HG02973 (cell line): ENCODE data around the gene SEC24A.
A peak's percentile ranks its signal among the peaks of the same experiment; 100 is the strongest.
"Not testable (repeated sequence)": the region's sequence is repeated elsewhere in the genome, so short reads cannot be mapped to it uniquely, and the experiment has no call there.

Experiments
- ATAC-seq: cut with Tn5 transposase; IDR thresholded peaks from one replicate; pipeline ENCODE4 v1.9.1; 2021; ENCODE audit warnings: moderate library complexity; ENCODE audit not compliant: unreplicated experiment

The SEC24A gene

GRCh38 chr5:134648425-134649162 is at the start of gene SEC24A:
TSS of gene SEC24A (plus strand) at chr5:134648785. CDS start at chr5:134649077, 292 bp downstream.
- ATAC-seq: peak; percentile 77

- ATAC-seq: not testable (repeated sequence)
Observed at GRCh38 chr5:134599820-134600219, 48.8 kb upstream of the SEC24A start.

GRCh38 chr5:134600600-134600999 is 48.0 kb upstream of the SEC24A start:
- ATAC-seq: no peak

- ATAC-seq: no peak
Observed at GRCh38 chr5:134603059-134603458, 45.5 kb upstream of the SEC24A start.

- ATAC-seq: no peak
Observed at GRCh38 chr5:134604908-134605307, 43.7 kb upstream of the SEC24A start.

- no peak for ATAC-seq
Observed at GRCh38 chr5:134606726-134607125, 41.9 kb upstream of the SEC24A start.

GRCh38 chr5:134608555-134608954 is 40.0 kb upstream of the SEC24A start:
- no peak for ATAC-seq

- ATAC-seq: peak; percentile 50
Observed at GRCh38 chr5:134609232-134609851, 39.2 kb upstream of the SEC24A start.

GRCh38 chr5:134610725-134611124 is 37.9 kb upstream of the SEC24A start:
- ATAC-seq: no peak

- no peak for ATAC-seq
Observed at GRCh38 chr5:134611515-134611914, 37.1 kb upstream of the SEC24A start.

- no peak for ATAC-seq
Observed at GRCh38 chr5:134614450-134615085, 34.0 kb upstream of the SEC24A start.

- no peak for ATAC-seq
Observed at GRCh38 chr5:134620634-134621033, 28.0 kb upstream of the SEC24A start.

- ATAC-seq: no peak
Observed at GRCh38 chr5:134625559-134625958, 23.0 kb upstream of the SEC24A start.

- ATAC-seq: no peak
Observed at GRCh38 chr5:134626369-134627014, 22.1 kb upstream of the SEC24A start.

GRCh38 chr5:134634227-134634626 is 14.4 kb upstream of the SEC24A start:
- no peak for ATAC-seq

GRCh38 chr5:134635366-134635765 is 13.2 kb upstream of the SEC24A start:
- ATAC-seq: not testable (repeated sequence)

GRCh38 chr5:134637116-134637721 is 11.4 kb upstream of the SEC24A start:
- ATAC-seq: no peak

- ATAC-seq: no peak
Observed at GRCh38 chr5:134638760-134639201, 9.8 kb upstream of the SEC24A start.

GRCh38 chr5:134642931-134643530 is 5.6 kb upstream of the SEC24A start:
- ATAC-seq: peak; percentile 40

GRCh38 chr5:134647750-134648424 is 698 bp upstream of the SEC24A start:
- ATAC-seq: peak; percentile 22
